ENCODE measurements around the gene RNF151.
A peak's percentile ranks its signal among the peaks of the same experiment; 100 is the strongest.
"Not testable (repeated sequence)": the region's sequence is repeated elsewhere in the genome, so short reads cannot be mapped to it uniquely, and the experiment has no call there.

The RNF151 gene

DNA sequence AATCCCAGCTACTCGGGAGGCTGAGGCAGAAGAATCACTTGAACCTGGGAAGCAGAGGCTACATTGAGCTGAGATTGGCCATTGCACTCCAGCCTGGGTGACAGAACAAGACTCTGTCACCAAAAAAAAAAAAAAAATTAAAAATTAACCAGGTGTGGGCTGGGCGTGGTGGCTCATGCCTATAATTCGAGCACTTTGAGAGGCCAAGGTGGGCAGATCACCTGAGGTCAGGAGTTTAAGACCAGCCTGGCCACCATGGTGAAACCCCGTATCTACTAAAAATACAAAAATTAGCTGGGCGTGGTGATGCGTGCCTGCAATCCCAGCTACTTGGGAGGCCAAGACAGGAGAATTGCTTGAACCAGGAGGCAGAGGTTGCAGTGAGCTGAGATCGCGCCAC is 26.8 kb upstream of the RNF151 start:
- DNase-seq, result not testable (repeated sequence)

DNA sequence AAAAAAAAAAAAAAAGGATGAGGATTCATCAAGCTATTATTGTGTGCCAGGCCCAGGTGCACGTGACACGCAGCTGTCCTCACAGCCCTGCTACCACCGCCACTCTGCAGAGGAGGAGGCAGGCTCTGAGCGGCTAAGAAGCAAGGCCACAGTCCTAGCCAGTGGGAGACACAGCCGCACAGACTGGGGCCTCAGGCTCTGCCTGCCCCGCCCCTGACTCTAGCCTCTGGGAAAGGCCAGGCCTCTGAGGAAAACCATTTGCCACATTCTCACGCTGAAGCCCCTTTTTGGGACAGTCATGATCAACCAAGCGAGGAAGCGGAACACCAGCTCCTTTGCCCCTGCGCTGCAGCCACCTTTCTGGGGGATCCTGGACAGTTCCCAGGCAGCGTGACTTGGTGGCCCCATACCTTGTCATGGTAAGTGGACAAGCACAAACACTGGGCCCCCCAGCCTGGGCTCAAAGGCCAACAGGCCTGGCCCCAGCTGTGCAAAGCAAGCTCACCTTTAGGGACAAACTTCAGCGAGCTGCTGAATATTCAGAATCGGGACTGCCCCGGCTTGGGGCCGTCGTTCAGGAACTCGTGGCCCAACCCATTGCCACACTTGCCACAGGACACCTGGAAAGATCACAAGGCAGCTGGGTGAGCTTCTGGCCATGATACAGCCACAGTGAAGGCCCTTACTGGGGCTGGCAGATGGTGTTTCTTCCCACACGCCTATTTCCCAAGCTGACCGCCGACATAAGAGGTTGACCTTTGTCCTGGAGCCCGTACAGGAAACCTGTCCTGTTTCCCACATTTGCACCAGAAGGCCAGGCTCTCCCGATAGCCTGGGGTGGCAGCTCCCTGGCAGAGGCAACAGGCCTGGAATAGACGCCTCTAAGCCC is 26.1 kb upstream of the RNF151 start:
- no peak for DNase-seq

DNA sequence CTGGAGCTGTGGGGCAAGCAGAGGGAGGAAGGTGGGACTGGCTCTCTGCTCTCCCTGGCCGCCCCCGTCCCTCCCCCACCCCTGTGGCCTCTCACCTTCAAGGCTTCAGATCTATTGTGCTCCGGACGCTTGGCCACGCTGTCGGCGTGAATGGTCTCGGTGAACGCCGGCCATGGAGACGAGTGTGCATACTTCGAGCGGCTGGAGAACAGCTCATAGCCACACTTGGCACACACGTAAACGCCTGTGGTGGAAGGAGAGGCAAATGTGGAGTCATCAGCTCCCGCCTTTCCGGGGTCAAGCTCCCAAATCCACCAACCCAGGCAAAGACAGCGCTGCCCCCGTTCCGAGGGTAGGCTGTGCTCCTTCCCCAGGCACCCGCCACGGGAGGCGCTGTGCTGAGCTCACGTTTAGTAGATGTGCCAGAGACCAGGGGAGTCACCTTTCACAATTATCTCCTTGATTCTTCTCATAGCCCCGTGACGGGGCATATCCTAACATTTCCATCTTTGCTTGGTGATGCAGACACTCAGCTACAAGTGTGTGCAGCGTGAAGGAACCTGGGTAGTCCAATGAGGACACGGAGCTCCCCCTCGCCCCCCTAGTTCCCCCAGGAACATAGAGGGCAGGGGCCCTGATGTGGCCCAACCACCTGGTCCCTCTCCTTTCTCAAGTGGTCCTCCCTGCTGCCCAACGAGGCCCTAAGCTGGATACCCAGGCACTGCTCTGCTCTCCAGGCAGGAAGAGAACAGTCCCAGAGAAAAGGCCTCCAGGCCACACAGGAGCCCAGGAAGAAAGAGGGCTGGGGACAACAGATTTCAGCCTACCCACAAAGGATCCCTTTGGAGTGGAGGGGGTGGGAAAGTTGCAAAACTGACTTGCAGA is 25.3 kb upstream of the RNF151 start:
- DNase-seq, result no peak

DNA sequence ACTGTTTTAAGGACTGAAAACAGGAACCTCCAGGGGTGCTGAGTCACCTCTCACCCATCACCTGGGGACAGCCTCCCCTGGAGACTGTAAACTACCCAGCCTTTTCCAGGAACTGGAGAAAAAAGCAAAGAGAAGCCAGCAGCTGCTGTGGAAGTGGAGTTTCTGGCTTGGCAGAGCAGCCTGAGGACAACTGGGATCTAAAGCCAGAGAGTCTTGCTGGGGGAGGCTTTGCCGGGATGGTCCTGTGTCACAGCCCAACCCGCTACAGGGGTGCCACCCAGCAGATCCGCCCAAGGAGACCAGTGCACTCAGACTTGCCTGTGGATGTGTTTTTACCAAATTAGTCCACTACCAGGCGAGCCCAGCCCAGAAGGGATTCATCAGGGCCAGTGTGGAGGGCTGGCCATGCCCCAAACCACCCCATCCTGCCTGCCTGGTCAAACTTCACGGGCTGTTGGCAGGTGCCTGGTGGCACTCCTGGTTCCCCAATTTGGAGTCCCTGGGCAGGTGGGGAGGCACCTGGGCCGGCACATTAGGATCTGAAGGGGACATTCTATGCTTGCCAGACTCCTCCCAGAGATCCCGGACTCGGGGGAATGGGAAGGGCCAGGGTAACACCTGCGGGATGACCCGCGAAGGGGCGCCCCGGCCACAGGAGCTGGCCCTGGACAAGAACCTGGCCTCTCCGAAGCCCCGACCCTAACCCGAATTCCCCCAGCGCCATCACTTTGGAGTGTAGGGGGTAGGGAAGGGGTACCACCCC is 24.4 kb upstream of the RNF151 start:
- DNase-seq, result peak; percentile 65

DNA sequence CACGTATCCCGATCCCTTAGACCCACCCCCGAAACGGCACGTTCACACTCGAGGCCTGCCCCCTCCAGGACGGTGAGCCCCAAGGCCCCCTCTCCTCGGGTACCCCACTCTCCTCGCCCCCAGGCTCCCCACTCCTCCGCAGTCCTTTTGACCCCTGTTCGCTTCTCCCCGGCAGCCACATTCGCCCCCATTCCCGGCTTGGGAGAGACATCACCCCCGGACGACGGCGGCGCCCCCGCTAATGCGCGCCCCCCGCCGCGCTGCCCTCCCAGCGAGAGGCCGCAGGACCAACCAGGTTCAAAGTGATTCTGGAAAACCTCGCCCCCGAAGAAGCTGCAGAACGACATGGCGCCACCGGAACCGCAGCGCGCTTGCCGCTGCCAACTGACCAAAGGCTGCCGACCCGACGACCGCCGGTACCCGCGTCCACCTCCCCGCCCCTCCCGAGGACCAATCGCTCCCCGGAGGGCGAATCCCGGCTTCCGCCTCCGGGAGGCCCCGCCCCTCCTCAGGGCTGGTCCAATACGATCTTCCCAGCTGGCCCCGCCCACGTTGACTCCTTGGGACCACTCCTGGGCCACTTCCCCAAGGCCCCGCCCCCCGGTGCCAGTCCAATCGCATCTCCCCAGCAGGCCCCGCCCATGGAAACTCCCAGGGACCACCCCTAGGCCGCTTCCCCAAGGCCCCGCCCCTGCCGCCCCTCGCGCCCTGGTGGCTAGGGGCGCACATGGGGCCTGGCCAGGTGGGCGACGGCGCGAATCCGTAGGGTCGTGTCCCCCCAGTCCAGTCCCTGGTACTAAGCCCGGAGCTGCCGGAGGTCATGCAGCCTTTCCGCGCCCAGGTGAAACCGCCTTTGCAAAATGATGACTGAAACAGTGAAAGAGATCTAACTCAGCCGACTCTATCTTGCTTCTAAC is 23.6 kb upstream of the RNF151 start, which contains the start of gene MSRB1:
Gene MSRB1, minus strand, starts transcription at position 390 of the 917 bp plus-strand sequence. Its CDS starts 43 bp downstream, at position 347.
- peak; percentile 100 for DNase-seq

DNA sequence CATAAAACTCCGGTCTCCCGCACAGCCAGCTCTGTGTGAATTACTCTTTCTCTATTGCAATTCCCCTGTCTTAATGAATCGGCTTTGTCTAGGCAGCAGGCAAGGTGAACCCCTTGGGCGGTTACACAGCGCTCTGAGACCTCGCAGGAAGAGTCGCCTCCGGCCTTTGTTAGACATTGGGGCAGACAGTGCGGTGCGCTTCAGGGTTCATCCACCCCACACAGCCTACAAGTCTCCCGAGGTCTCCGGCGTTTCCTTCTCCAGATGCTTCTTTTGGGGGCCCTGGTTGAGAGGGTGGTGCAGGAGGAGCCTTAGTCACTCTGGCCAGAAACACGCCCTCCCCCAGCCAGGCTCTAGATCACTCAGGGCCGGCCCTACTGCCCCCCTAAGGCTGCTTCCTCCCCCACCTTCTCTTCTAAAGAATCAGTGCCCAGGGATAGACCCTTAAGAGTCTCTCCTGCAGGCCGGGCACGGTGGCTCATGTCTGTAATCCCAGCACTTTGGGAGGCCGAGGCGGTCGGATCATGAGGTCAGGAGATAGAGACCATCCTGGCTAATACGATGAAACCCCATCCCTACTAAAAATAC is 21.9 kb upstream of the RNF151 start:
- no peak for DNase-seq

DNA sequence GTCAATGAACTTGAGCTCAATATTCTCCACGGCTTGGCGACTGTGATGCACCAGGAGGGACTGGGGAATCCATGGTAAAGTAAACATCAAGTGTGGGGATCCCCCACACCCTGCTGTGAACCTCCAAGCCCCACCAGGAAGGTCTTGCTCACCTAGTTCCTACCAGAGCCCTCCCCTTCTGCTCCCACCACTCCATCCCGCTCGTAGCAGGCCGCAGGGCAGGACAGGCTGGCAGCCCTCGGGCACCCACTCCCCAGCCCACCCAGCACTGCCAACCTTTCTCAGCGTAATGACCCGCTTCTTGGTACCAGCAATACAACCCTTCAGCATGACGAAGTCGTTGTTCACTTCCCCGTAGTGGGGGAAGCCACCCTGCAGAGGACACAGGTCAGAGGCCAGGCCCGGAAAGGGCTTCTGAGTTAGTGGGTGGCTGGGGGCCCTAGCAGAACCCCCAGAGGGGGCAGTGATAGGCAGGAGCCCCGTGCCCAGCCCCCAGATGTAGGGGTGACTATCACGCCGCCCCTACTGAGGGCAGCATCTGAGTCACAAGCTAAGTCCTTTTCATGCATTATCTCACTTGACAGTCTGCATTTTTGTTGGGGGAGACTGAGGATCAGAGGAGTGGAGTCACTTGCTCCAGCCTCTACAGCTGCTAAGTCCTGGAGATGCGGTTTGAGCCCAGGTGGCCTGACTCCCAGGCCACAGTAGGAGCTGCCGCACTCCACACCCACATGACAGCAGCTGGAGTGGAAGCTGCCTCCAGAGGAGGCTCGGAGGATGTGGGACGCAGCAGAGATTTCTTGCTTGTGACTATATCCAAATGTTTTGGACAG is 20.9 kb upstream of the RNF151 start:
- no peak for DNase-seq

DNA sequence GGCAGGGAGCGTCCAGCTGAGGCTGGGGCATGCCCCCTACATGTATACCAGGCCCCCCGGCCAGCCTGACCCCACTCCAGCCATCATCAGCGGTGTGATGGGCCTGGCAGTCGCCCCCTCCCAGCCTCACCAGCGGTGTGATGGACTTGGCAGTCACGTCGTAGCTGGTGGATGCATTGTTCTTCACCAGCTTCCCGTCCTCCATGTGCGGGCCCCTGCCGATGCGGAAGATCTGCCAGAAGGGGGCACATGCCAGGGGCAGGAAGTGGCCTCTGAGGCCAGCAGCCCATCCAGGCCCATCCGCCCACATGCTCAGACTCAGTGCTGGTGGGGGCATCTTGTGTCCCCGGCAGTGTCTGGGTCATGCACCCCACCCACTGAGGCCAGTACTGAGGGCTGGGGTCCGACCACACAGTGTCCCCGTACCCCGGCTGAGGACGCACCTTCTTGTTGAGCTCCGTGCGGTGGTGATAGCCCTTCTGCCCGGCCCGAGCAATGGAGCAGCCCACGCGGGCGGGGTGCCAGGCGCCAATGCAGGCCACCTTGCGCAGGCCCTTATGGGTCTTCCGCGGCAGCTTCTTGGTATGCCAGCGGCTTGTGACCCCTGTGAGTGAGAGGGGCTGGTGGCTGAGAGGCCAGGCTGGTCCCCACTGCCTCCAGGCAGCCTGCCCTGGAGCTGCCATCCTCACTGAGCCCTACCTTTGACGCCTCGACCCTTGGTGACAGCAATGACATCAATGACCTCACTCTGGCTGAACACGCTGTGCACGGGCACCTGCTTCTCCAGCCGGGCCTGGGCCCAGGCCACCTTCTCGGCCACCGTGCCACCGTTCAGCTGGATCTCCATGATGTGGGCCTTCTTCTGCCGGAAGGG is 19.9 kb upstream of the RNF151 start:
- DNase-seq, result no peak

DNA sequence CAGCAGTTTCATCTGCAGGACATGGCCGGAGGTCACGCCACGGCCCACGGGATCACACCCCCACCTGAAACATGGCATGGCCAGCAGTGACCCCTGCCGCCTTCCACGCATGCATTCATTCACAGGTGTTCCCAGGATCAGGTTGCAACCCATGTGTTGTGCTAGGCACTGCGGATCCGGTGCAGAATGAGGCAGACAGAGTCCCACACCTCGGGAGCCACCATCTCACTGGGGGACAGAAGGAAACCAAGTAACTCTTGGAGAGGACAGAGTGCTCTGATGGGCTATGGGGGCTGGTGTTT is 19.3 kb upstream of the RNF151 start:
- DNase-seq, result no peak

DNA sequence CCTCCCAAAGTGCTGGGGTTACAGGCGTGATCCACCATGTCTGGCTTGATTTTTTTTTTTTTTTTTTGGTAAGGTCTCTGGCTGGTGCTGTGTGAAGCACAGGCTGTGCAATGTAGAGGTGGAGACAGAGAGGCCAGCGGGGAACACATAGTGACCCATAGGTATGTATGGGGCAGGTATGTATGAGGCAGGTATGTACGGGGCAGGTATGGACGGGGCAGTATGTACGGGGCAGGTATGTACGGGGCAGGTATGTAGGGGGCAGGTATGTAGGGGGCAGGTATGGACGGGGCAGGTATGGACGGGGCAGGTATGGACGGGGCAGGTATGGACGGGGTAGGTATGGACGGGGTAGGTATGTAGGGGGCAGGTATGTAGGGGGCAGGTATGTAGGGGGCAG is 17.1 kb upstream of the RNF151 start:
- no peak for DNase-seq

DNA sequence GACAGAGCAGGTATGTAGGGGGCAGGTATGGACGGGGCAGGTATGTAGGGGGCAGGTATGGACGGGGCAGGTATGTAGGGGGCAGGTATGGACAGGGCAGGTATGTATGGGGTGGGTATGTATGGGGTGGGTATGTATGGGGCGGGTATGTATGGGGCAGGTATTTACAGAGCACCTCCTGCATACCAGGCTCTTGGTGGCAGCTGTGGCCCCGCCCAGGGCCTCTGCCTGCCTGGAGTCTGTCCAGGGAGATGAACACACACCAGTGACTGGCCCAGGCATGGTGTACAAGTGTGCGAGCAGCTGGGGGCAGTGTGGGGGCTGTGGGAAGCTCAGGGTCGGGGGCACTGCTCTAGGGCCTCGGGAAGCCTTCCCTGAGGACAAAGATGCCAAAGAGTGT is 16.6 kb upstream of the RNF151 start:
- no peak for DNase-seq

DNA sequence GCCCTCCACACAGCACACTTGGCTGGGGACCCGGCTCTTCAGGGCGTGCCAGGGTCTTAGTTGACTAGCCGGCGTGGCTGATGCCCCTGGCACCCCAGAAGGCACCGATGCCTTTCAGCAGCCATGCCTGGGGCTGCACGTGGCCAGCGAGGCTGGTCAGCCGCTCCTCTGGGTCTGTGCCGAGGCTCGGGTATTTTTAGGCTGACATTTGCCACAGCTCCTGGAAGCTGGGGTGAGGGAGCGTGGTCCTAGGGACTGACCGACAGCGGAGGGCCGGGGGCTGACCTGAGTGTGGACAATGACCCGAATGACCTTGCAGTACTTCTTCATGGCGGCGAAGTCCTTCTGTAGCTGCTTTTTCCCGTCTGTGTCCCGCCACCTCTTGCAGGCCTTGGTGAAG is 16.1 kb upstream of the RNF151 start:
- no peak for DNase-seq

DNA sequence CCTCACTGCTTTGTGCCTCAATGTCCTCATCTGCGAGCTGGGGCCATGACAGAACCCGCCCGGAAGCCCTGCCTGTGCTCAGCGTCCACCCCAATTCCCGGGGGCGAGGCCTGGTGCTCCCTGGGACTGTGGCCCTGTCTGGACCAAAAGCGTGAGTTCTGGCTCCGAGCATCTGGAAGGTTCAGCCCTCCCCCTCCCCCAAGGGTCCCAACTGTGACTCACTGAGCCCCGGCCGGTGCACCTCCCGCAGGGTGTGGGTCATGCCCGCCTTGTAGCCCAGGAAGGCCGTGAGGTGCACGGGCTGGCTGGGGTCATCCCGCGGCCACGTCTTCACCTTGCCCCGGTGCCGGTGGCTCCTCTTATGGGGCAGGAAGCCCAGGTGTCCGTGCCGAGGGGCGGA is 12.9 kb upstream of the RNF151 start:
- DNase-seq, result no peak

DNA sequence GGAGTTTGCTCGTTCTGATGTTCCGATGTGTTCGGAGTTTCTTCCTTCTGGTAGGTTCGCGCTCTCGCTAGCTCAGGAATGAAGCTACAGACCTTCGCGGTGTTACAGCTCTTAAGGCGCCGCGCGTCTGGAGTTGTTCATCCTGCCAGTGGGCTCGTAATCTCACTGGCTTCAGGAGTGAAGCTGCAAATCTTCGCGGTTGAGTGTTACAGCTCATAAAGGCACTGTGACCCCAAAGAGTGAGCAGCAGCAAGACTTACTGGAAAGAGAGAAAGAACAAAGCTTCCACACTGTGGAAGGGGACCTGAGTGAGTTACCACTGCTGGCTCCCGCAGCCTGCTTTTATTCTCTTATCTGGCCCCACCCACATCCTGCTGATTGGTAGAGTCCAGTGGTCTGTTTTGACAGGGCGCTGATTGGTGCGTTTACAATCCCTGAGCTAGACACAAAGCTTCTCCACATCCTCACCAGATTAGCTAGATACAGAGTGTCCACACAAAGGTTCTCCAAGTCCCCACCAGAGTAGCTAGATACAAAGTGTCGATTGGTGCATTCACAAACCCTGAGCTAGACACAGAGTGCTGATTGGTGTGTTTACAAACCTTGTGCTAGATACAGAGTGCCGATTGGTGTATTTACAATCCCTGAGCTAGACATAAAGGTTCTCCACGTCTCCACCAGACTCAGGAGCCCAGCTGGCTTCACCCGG is 9.1 kb upstream of the RNF151 start:
- DNase-seq, result peak; percentile 28

DNA sequence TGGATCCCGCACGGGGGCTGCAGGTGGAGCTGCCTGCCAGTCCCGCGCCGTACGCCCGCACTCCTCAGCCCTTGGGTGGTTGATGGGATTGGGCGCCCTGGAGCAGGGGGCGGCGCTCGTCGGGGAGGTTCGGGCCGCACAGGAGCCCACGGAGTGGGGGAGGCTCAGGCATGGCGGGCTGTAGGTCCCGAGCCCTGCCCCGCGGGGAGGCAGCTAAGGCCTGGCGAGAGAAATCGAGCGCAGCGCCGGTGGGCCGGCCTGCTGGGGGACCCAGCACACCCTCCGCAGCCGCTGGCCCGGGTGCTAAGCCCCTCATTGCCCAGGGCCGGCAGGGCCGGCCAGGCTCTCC is 8.5 kb upstream of the RNF151 start:
- not testable (repeated sequence) for DNase-seq

DNA sequence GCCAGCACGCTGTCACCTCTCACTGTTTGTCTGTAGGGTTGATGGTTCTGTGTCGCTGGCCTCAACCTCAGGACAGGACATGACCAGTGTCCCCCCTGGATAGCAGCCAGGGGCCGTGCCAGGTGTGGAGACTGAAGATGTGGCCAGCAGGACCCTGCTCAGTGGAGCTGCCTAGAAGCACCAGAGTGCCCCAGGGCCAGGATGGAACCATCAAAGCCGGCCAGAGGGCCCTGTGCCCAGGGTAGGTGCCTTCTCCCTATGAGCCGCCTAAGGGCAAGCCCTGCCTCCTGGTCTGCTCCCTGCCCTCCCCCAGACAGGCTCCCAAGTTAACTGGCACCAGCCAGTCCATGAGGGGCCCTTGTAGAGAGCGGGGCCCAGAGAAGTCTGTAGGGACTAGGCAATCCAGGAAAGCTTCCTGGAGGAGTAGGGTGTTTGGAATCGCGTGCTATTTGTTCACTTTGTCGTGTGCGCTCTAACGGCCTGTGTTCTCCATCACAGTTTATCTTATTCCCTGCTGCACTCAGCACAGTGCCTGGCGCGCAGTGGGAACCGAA is 7.9 kb upstream of the RNF151 start:
- DNase-seq, result no peak

DNA sequence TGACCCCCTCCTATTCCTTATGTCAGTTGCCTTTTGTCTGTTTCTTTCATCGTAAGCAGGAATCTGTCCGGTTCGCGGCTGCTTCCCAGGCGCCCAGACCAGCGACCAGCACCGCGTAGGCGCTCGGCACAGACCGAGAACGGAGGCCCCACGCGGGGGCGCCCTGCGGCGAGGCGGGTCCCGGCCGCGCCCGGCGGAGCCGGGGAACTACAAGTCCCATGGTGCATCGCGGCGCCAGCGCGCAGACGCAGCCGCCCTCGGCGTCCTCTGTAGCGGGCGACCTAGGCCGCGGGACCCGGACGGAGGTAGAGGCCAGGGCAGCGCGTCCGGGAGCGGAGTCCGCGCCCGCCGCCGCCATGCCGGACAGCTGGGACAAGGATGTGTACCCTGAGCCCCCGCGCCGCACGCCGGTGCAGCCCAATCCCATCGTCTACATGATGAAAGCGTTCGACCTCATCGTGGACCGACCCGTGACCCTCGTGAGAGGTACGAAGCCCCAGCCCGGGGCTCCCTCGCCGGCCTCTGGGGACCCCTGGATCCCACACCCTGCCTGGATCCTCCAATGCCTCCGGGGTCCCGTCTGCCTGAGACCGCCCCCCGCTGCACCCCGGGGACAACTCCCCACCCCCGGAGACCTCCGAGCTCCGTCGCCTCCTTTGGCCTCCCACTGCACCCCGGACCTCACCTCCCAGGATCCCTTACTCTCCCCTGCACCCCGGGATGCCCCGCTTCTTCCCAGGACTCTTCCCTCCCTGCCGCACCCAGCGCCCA is 7.2 kb upstream of the RNF151 start, which contains the start of gene NDUFB10:
Gene NDUFB10, plus strand, starts transcription at position 270 of the 771 bp plus-strand sequence. Its CDS starts 87 bp downstream, at position 357.
- peak; percentile 95 for DNase-seq

Measured in hematopoietic multipotent progenitor cell treated with erythropoietin and hydrocortisone succinate and interleukin-3 and kit ligand, for 4 days (in vitro differentiated cells).